Liver (tissue), 3 donors: ENCODE results near the gene MUC13.

Experiments used
- CTCF ChIP-seq: fragments of 150-350 bp; IDR thresholded peaks from 2 replicates; pipeline ENCODE4 v1.5.1; 2017; ENCODE audit warnings: improper control_type of control experiment, low read depth, low read length; ENCODE audit not compliant: missing input control
- EGR1 ChIP-seq, 2 donors: IDR thresholded peaks; 2 replicates each; pipeline ENCODE4 v1.6.1; 2016 to 2018; ENCODE audit warnings: antibody characterized with exemption in 2 of 2, low read depth in 2 of 2
- FOXA1 ChIP-seq: IDR thresholded peaks from 2 replicates; pipeline ENCODE4 v1.6.1; 2016; ENCODE audit warnings: antibody characterized with exemption
- GABPA ChIP-seq, 2 donors: IDR thresholded peaks in 1 of 2; conservative IDR thresholded peaks in 1 of 2; 2 replicates each; pipeline ENCODE4 v1.6.1; 2016; ENCODE audit warnings: antibody characterized with exemption in 2 of 2, mild to moderate bottlenecking in 1 of 2, moderate library complexity in 1 of 2
- JUND ChIP-seq, 2 donors: IDR thresholded peaks; 2 replicates each; pipeline ENCODE4 v1.6.1; 2016; ENCODE audit warnings: antibody characterized with exemption in 2 of 2
- MAX ChIP-seq: IDR thresholded peaks from 2 replicates; pipeline ENCODE4 v1.6.1; 2016; ENCODE audit warnings: antibody characterized with exemption
- RAD21 ChIP-seq, 2 donors: IDR thresholded peaks; 2 replicates each; pipeline ENCODE4 v1.6.1; 2016; ENCODE audit warnings: antibody characterized with exemption in 2 of 2, mild to moderate bottlenecking in 2 of 2
- REST ChIP-seq: IDR thresholded peaks from 2 replicates; pipeline ENCODE4 v1.6.1; 2016; ENCODE audit warnings: antibody characterized with exemption, mild to moderate bottlenecking
- RXRA ChIP-seq, 2 donors: IDR thresholded peaks; 2 replicates each; pipeline ENCODE4 v1.6.1; 2017 to 2018; ENCODE audit warnings: antibody characterized with exemption in 2 of 2, mild to moderate bottlenecking in 1 of 2
- SP1 ChIP-seq: IDR thresholded peaks from 2 replicates; pipeline ENCODE4 v1.6.1; 2018; ENCODE audit warnings: antibody characterized with exemption, mild to moderate bottlenecking
- TAF1 ChIP-seq: conservative IDR thresholded peaks from 2 replicates; pipeline ENCODE4 v1.6.1; 2016; ENCODE audit warnings: antibody characterized with exemption, mild to moderate bottlenecking
- YY1 ChIP-seq: IDR thresholded peaks from 2 replicates; pipeline ENCODE4 v1.6.1; 2016; ENCODE audit warnings: antibody characterized with exemption, mild to moderate bottlenecking
- TF ChIP-seq, protein P1 (sequence below): IDR thresholded peaks from 2 replicates; pipeline ENCODE4 v1.6.1; 2016; ENCODE audit warnings: antibody characterized with exemption
- TF ChIP-seq, protein P2 (sequence below): IDR thresholded peaks from 2 replicates; pipeline ENCODE4 v1.6.1; 2016; ENCODE audit warnings: antibody characterized with exemption
- donor health status: healthy.
- donor health status: healthy.

DNA sequence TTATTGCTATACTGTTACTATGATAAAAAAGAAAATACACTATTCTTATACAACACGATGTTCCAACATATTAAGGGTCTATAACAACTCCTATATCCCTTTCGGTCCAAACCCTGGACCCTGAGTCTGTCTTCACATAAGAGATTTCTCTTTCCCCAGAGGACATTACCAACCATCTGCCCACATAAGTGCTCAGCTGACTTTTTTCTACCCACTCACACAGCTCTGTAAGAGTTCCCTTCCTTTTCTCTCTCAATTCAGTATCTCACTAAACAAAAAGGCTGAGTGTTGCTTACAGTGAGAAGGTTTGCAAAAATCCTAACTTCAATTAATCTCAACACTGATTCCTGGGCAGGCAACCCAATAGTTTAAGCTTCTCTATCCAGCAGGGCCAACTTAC lies 77.9 kb downstream of the MUC13 start:
- no peak for TF ChIP-seq CTCF
- TF ChIP-seq REST = no peak
- TF ChIP-seq MAX = no peak
- TF ChIP-seq YY1 = no peak
- TF ChIP-seq, protein P1, sequence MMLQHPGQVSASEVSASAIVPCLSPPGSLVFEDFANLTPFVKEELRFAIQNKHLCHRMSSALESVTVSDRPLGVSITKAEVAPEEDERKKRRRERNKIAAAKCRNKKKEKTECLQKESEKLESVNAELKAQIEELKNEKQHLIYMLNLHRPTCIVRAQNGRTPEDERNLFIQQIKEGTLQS = no peak
- TF ChIP-seq SP1 = no peak
- TF ChIP-seq RAD21 (IDR thresholded peaks at IDR 0.05) = no peak
- TF ChIP-seq, protein P2, sequence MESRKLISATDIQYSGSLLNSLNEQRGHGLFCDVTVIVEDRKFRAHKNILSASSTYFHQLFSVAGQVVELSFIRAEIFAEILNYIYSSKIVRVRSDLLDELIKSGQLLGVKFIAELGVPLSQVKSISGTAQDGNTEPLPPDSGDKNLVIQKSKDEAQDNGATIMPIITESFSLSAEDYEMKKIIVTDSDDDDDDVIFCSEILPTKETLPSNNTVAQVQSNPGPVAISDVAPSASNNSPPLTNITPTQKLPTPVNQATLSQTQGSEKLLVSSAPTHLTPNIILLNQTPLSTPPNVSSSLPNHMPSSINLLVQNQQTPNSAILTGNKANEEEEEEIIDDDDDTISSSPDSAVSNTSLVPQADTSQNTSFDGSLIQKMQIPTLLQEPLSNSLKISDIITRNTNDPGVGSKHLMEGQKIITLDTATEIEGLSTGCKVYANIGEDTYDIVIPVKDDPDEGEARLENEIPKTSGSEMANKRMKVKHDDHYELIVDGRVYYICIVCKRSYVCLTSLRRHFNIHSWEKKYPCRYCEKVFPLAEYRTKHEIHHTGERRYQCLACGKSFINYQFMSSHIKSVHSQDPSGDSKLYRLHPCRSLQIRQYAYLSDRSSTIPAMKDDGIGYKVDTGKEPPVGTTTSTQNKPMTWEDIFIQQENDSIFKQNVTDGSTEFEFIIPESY = no peak
- no peak for TF ChIP-seq RXRA (IDR thresholded peaks at IDR 0.05)
- no peak for TF ChIP-seq GABPA (IDR thresholded peaks at IDR 0.05 in 1 of 2, conservative IDR thresholded peaks at IDR 0.05 in 1 of 2)
- TF ChIP-seq JUND (IDR thresholded peaks at IDR 0.05) = no peak
- TF ChIP-seq EGR1 (IDR thresholded peaks at IDR 0.05; ENCODE audit: low read depth in 2 of 2) = no peak
- no peak for TF ChIP-seq TAF1
- TF ChIP-seq FOXA1 = no peak
